Femur (tissue), 1 donor: ENCODE measurements around the gene EYS.
"Not testable (repeated sequence)": the region's sequence is repeated elsewhere in the genome, so short reads cannot be mapped to it uniquely, and the experiment has no call there.

Experiments used
- DNase-seq: peaks from one replicate; pipeline ENCODE4 v3.0.0-alpha.2; 2017

Gene EYS

GRCh38 chr6:65449926-65450325, 257.1 kb downstream of the EYS start:
- DNase-seq, result no peak

GRCh38 chr6:65448866-65449265, 258.2 kb downstream of the EYS start:
- DNase-seq, result no peak

GRCh38 chr6:65436281-65436680, 270.7 kb downstream of the EYS start:
- DNase-seq, result no peak

GRCh38 chr6:65416621-65417020, 290.4 kb downstream of the EYS start:
- DNase-seq, result no peak

GRCh38 chr6:65410309-65410708, 296.7 kb downstream of the EYS start:
- DNase-seq, result no peak

GRCh38 chr6:65402564-65402963, 304.5 kb downstream of the EYS start:
- no peak for DNase-seq

GRCh38 chr6:65399355-65400084, 307.5 kb downstream of the EYS start:
- DNase-seq, result no peak

GRCh38 chr6:65398851-65399250, 308.2 kb downstream of the EYS start:
- no peak for DNase-seq

- DNase-seq, result no peak
These were observed 356.5 kb downstream of the EYS start for GRCh38 chr6:65350530-65350929.

- DNase-seq, result not testable (repeated sequence)
These were observed 404.4 kb downstream of the EYS start for GRCh38 chr6:65302655-65303054.

- DNase-seq, result no peak
These were observed 407.8 kb downstream of the EYS start for GRCh38 chr6:65299236-65299635.

GRCh38 chr6:65295812-65296211, 411.2 kb downstream of the EYS start:
- DNase-seq, result no peak

- no peak for DNase-seq
These were observed 417.5 kb downstream of the EYS start for GRCh38 chr6:65289491-65289890.

GRCh38 chr6:65285275-65285674, 421.8 kb downstream of the EYS start:
- no peak for DNase-seq

- no peak for DNase-seq
These were observed 427.0 kb downstream of the EYS start for GRCh38 chr6:65280060-65280459.

- DNase-seq, result no peak
These were observed 444.8 kb downstream of the EYS start for GRCh38 chr6:65262241-65262640.

- DNase-seq, result no peak
These were observed 447.0 kb downstream of the EYS start for GRCh38 chr6:65259982-65260381.

- no peak for DNase-seq
These were observed 448.0 kb downstream of the EYS start for GRCh38 chr6:65259059-65259458.

- no peak for DNase-seq
These were observed 454.0 kb downstream of the EYS start for GRCh38 chr6:65253041-65253440.

GRCh38 chr6:65248101-65248610, 458.9 kb downstream of the EYS start:
- no peak for DNase-seq

- DNase-seq, result no peak
These were observed 475.4 kb downstream of the EYS start for GRCh38 chr6:65231616-65232015.

GRCh38 chr6:65229825-65230224, 477.2 kb downstream of the EYS start:
- no peak for DNase-seq

- no peak for DNase-seq
These were observed 485.9 kb downstream of the EYS start for GRCh38 chr6:65221153-65221552.

- DNase-seq, result no peak
These were observed 504.3 kb downstream of the EYS start for GRCh38 chr6:65202738-65203137.

- DNase-seq, result no peak
These were observed 507.3 kb downstream of the EYS start for GRCh38 chr6:65199683-65200082.
